GM21737 (cell line): Measurements from ENCODE around the gene CLDN24.
"Not testable (repeated sequence)": the region's sequence is repeated elsewhere in the genome, so short reads cannot be mapped to it uniquely, and the experiment has no call there.

ENCODE experiments used
- ATAC-seq: cut with Tn5 transposase; IDR thresholded peaks from one replicate; pipeline ENCODE4 v1.9.1; 2021; ENCODE audit warnings: mild to moderate bottlenecking, moderate library complexity; ENCODE audit not compliant: unreplicated experiment

CLDN24 gene

DNA sequence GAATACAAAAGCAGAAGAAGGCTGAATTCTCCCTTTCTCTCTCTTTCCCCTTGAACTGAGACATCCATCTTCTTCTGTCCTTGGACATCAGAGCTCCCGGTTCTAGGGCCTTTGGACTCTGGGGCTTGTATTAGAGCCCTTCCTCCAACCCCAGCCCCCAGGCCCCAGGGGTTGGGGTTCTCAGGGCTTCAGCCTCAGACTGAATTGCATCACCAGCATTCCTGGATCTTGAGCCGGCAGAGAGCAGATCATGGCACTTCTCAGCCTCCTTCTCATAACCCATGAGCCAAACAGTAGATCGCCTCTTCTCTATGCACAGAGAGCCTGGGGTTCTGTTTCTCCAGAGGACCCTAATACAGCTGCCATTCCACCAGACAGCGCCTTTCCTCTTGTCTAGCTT is 25.3 kb upstream of the CLDN24 start:
- ATAC-seq: no peak

DNA sequence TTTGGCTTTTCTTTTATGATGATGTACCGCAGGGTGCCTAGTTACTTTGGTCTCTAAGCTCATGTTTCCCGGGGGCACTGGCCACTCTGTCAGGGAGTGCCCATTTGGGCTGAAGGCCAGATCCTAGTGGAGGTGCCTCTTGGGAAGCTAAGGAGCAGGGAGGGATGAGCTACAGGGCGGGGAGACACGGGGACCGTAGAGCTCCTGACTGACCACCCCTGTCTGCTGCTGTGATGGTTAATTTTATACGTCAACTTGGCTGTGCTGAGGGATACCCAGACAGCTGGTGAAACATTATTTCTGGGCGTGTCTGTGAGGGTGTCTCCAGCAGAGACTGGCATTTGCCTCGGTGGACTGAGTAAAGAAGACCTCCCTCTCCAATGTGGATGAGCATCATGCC is 24.9 kb upstream of the CLDN24 start:
- ATAC-seq: no peak

DNA sequence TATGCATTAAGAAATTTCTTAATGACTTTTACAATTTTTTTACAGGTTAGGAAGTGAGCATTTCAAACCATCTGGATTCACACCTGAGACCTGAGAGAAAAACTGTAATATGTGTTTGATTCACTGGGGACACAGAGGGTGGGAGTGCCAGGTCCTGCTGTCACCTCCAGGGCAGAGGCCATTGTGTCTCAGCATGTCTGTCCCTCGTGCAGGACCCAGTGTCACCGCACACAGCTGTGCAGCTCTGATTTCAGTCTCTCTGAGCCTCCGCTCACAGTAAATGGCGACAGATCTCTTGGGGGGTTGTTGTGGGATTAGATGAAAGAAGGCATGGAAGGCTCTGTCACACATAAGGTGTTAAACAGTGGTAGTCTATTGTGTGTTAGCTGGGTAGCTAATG is 23.0 kb upstream of the CLDN24 start:
- ATAC-seq: no peak

DNA sequence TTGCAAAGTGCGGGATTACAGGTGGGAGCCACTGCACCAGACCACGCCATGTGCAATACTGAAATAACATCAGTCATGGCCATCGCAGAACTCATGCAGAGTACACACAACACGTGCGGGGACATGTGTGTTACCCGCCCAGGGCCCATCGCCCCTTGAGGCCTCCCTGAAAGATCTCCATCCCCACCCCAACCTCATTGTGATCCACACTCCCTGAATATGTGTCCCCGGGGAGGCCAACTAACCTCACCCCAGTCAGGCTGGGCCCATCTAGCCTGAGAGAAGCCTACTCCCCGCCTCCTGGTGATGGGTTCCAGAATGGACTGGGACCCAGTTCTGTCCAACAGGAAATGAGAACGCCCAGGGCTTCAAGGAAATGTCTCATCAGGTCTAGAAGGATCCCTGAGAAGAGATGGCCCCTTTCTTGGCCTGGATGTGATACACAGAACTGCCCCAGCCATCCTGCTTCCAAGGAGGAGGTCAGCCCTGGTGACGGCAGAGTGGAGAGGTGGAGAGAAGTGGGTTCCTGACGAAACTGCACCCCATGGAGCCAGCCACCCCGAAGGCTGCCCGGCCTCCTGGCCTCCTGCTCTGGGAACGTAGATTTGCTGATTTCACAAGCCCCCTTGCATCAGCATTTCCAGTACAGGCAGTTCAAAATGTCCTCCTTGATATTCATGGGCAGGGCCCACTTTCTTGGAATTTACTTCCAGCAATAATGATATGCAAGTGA is 22.5 kb upstream of the CLDN24 start:
- ATAC-seq: no peak

DNA sequence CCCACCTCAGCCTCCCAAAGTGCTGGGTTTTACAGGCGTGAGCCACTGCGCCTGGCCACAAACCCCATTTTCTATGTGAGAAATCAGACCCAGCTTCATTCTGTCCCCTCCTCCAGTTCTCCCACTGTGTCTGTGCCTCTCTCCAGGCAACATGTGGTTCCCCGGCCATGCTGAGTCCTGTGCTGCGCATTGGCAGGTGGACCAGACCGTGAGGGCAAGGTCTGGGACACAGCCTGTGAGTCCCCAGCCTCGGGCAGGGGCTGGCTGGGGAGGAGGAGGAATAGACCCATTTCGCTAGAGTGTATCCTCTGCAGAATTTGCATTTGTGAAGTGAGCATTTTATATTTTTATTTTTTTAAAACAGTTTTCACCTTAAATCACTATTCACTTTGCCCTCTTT is 21.5 kb upstream of the CLDN24 start:
- ATAC-seq: no peak

DNA sequence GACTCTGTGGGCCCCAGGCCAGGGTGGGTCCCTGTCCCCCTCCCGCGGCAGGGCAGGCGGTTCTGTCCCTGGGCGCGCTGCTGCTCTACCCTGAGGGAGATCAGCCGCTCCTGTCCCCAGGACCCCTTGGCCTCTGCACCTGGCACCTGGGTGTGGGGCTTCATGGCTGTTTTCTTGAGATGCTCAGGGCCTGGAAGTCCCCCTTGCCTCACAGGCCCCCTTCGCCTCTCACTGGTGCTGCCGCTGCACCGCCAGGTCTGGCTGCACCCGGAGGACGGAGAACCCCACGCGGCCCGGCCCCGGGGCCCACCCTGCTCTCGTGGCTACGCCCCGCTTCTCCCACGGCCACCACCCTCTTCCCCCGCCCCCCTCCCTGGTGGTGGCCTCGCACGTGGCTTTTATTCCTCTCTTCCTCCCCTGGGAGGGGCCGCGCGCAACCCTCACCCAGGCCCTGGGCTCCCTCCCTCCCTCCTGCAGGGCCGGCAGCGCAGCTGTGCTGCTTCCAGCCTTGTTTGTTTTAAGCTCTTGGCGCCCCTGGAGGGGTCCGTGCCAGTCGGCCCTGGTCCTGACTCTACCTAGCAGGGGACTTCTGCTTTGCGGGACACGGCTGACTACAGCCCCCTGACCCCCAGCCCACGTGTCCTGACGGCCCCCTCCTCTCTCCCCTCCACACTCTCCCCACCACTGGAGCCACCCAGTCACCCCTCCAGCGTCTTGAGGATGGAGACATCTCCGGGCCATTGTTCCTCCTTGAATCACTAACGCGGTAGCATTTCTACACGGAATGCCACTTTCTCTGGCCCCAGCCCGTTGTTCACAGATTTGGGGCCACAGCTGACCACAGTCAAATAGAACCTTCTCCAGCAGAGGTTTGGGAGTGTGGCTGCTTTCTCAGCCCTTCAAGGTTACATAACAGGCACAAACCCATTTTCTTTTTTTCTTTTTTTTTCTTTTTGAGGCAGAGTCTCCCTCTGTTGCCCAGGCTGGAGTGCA is 20.6 kb upstream of the CLDN24 start:
- no peak for ATAC-seq

DNA sequence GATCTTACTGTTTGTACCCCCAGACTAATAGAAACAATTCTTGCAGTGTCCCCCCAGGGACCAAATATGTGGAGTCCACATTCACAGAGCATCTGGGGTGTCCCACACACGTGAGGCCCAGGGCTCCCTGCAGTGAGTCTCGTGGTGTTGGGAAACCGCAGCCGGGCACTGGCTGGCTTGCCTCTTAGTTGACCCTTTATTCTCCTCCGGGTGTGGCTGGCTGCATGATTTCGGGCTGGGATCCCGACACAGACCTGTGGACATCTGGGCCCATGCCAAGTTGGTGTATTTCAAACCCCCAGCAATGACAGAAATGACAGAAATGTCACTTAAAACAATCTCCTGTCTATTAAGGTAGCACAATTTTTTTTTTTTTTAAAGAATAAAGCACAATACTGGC is 15.6 kb upstream of the CLDN24 start:
- ATAC-seq: no peak

DNA sequence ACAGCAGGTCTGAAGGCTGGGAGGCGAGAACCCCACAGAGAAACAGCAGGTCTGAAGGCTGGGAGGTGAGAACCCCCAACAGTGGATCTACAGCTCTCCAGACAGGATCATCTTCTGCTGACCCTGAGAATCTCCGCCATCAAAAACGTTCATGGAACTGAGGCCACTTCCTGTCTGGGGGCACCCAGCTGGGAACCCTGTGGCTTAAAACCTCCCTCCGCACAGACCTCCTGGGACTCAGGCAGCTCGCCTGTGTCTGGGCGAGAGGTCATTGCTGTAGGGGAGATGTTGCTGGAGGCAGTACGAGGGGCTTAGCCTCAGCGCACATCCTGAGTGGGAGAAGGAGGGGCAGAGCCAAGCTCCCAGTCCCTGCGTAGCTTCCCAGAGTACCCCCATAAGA is 15.1 kb upstream of the CLDN24 start:
- ATAC-seq: no peak

DNA sequence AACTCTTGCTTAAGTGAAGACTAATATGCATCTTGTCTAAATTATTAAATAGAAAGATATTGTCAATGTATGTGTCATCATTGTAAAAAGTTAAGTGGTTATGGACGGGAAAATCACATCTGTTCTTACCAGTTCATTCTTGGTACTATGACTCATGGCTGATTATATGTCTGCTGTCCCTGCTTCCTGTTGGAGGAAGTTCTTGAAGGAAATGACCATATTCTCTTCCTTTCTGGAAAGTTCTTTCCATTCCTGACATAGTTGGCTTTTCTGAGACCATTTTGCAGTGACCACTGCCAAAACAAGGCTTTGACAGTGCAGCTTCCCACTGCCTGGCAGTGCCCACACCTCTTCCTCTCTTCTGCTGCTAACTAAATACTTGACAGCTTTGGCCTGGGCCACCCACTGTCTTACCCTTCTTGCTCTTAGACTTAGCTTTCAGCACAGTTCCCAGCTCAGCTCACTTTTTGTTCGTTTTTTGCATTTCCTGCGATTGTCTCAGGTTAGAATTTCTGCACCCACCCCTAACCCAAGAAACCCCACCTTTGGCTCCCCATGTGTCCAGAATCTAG is 13.2 kb upstream of the CLDN24 start:
- ATAC-seq: no peak

DNA sequence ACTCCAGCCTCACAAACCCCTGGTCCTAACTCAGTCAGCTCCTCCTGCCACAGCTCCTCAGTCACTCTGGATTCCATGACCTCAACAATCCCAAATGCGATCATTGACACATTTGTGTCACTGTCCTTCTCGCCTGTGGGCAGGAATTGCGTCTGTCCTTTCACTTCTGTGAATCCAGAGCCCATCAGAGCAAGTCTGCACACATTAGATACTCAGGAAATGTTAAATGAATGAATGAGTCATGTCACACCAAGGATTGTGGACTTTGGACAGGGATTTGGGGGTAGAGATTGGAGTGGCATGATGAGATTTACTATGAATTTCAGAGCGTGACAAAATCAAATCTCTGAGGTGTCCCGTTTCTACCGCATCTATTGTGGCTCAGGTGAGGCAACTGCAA is 11.8 kb upstream of the CLDN24 start:
- no peak for ATAC-seq

DNA sequence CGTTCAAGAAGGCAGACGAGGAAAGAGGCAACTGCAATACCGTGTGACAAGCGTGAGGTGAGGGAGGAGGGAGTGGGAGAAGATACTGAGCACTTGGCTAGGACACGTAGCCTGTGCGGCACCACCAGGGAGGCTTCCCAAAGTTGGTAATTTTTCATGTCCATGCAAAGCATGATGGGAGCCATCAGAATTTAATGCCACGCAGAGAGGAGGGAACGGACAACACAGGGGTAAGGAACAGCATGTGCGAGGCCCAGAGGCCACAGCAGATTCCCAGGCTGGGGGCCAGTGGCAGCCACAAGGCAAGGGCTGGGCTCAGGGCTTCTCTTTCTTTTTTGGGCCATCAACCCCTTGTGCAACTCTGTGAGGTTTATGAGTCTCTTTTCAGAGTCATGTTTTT is 11.0 kb upstream of the CLDN24 start:
- ATAC-seq: no peak

DNA sequence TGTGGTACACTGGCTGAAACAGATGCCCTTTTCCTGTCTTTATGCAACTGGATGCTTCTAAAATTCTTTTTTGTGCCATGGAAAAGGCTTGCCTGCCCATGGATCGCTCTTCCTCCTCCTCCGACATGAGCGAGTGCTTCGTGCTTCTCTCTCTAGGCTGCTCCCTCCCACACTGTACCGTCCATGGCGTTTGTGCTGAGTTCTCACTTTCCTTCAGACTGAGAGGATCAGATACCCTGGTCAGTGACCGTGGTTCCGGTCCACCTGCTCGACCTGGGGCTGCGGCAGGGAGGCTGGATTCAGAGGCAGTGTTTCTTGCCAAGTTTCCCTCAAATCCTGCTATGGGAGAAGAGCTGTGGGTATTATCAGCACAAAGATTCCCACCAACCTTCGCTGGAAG is 10.2 kb upstream of the CLDN24 start:
- ATAC-seq: no peak

DNA sequence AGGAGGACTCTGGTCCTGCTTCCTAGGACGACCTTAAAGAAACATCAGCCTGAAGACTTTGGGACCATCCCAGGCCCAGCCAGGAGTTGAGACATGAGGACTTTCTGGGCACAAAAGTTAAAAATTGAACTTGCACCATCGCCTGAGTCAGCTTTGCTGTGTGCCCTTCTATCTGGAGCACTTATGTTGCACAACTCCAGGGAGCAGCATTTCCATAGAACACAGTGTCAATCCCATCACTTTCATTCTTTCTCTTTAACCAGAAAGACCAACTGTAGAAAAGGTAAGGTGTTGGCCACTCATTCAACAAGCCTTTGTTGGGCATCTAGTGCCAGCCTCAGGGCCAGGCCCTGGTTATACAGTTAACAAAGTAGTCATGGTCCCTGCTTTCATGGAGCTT is 8.6 kb upstream of the CLDN24 start:
- no peak for ATAC-seq

DNA sequence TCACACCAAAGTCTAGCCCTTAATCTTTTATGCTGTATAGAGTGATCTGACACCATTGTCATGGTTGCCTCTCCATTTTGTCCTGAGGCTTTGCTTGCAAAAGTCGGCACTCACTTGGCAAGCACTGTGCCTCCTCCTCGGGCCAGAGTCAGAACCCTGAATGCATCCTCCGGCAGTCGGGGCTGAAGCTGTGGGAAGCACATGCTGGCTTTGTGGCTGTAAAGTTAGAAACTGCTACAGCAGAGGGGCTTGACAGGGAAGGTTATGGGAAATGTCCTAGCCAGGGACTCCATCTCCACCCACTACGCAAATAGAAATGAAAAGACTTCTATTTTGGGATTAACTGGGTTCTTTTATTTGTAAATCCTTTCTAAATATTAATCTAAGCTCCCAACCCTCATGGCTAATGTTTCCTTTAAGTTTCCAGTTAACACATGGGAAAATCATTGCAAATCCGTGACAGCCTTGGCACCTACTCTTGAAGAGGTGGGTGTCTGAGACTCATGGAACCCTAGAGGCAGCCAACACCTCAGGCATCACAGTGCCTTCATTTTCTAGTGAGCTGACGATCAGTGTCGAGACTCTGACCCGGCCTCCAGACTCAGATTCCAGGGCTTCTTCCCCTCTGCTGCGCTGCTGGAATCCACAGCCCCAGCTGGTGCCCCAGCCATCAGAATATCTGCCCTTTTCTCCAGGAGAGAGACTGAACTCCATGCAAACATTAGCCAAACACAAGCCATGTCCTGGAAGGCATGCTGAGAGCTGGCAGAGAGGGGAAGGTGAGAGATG is 7.9 kb upstream of the CLDN24 start:
- ATAC-seq: no peak

DNA sequence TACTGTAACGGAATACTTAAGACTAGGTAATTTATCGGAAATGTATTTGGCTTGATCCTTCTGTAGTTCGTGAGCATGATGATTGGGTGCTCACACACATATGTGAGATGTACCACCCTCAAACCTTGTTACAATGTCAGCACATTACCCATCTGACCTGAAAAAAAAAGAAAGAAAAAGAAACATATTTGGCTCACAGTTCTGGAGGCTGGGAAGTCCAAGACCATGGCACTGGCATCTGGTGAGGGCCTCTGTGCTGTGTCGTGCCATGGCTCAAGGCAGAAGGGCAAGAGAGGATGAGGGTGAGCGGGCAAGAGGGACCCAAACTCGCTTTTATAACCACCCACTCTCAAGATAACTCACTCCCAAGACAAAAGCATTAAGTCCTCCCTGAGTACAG is 7.0 kb upstream of the CLDN24 start:
- no peak for ATAC-seq

DNA sequence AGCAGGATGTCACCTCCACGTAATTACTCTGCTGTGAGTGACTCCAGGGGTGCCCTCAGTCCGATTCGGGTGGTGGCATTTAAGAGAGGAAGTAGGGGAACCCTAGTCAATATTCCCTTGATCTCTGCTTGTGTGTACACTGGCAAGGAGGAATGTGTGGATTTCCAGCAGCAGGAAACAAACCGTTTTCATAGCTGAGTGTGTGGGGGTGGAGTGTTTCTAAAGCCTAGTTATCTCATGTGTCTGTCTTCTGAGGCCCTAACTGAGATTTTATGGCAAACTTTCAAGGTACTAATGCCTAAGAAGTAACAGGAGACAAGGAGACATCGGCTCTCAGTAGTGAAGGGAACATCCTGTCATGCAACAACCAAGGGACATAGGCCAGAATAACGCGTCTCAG is 6.6 kb upstream of the CLDN24 start:
- no peak for ATAC-seq

DNA sequence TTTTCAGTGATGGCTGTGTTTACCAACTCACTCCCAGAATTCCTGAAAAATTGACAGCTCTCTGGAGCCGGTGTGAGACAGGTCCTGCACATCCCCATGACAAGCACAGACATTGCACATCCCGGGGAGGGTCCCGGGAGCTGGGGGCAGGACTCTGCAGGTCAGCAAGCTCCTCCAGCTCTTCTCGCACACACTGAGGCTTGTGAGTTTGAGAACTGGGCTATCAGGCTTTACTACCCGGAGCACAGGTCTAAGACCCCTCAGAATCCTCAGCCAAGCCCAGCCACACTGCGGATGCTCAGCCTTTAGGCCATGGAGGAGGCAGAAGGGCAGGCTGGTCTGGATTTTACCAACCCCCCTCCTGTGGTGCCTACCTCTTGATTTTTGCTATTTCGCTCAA is 5.6 kb upstream of the CLDN24 start:
- no peak for ATAC-seq

DNA sequence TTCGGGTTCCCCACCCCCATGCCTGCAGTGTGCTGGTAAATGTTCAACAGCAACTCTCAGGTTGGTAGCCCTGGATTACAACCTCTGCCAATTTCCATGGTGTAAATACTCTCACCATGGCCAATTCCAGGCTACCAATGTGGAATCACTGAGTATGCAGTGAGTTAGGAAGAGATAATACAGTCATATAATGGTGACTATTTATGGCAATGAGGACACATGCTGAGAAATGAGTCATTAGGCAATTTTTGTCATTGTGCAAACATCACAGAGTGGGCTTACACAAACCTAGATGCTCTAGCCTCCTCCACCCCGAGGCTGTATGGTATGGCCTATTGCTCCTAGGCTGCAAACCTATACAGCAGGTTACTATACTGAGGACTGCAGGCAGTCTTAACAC is 4.6 kb upstream of the CLDN24 start:
- no peak for ATAC-seq

DNA sequence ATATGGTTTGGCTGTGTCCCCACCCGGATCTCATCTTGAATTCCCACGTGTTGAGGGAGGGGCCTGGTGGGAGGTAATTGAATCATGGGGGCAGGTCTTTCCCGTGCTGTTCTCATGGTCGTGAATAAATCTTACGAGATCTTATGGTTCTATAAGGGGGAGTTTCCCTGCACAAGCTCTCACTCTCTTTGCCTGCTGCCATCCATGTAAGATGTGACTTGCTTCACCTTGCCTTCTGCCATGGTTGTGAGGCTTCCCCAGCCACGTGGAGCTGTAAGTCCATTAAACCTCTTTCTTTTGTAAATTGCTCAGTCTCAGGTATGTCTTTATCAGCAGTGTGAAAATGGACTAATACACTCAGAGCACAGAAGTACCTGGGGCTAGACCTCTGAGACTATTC is 4.2 kb upstream of the CLDN24 start:
- ATAC-seq: not testable (repeated sequence)

DNA sequence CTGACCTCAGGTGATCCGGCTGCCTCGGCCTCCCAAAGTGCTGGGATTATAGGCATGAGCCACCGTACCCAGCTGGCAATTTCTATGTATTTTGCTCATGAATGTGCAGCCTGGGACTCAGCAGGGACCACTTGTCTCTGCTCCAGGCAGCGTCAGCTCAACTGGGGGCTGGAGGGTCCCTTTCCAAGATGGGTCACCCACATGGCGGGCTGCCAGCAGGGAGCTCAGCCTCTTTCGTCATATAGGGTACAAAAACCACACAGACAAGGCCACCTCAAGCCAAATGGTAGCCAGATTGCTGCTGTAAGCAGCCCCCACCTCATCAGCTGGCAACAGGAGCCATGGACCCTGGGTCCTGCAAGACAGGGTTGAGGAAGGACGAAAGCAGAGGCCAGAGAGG is 2.4 kb upstream of the CLDN24 start:
- no peak for ATAC-seq

DNA sequence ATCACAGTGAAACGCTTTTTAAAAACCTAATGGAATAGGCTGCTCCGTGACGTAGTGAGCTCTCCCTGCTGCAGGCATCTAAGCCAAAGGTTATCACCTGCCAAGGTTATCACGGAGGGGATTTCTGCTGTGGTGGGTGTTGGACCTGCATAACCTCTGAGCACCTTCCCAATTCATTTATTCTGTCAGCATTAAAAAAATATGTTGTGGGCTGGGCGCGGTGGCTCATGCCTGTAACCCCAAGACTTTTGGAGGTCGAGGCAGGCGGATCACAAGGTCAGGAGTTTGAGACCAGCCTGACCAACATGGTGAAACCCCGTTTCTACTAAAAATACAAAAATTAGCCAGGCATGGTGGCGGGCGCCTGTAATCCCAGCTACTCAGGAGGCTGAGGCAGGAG is 1.8 kb upstream of the CLDN24 start:
- ATAC-seq: not testable (repeated sequence)
